Stimulated activated naive CD8-positive, alpha-beta T cell treated with anti-CD3 and anti-CD28 coated beads, Interleukin-15, Interleukin-2, amounts not matched to agents 100 ng/mL and 50 ng/mL, for 24 hours (primary cell): ENCODE data around the gene KCNG2.
A peak's percentile ranks its signal among the peaks of the same experiment; 100 is the strongest.

Experiments
- H3K27ac Mint-ChIP-seq: one replicate; pipeline ENCODE4 v1.8.0; 2021; ENCODE audit warnings: mild to moderate bottlenecking, mixed read lengths
- H3K27me3 Mint-ChIP-seq: one replicate; pipeline ENCODE4 v1.8.0; 2021; ENCODE audit warnings: mixed read lengths
- H3K36me3 Mint-ChIP-seq: one replicate; pipeline ENCODE4 v1.8.0; 2021; ENCODE audit warnings: low read depth, mixed read lengths
- H3K4me1 Mint-ChIP-seq: one replicate; pipeline ENCODE4 v1.8.0; 2021; ENCODE audit warnings: low read depth, mixed read lengths
- H3K4me3 Mint-ChIP-seq: one replicate; pipeline ENCODE4 v1.8.0; 2021; ENCODE audit warnings: mild to moderate bottlenecking, mixed read lengths
- H3K9me3 Mint-ChIP-seq: one replicate; pipeline ENCODE4 v1.8.0; 2021; ENCODE audit warnings: mixed read lengths

KCNG2 gene

DNA sequence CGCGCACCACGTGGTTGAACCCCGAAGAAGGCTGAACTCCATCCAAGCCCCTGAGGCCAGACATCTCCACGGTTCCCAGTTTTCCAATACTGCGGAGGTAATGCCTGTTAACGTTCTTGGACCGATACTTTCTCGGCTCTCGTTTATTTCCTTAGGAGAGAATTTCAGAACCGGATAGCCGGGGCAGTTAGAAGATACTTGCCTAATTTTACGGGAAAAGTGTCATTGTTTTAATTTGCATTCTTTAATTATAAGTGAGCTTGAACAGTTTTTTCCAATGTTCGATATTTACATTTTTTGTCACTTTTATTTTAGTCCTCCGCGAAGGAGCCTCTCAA lies 10.2 kb upstream of the KCNG2 start:
- no peak overlapping the region for H3K4me3 Mint-ChIP-seq
- H3K36me3 Mint-ChIP-seq = no peaks in the 10 kb centered on the region
- H3K27me3 Mint-ChIP-seq = peaks cover 61% of the 10 kb centered on the region
- peaks cover 15% of the 10 kb centered on the region for H3K4me1 Mint-ChIP-seq
- H3K9me3 Mint-ChIP-seq = no peaks in the 10 kb centered on the region
- no peak overlapping the region for H3K27ac Mint-ChIP-seq

DNA sequence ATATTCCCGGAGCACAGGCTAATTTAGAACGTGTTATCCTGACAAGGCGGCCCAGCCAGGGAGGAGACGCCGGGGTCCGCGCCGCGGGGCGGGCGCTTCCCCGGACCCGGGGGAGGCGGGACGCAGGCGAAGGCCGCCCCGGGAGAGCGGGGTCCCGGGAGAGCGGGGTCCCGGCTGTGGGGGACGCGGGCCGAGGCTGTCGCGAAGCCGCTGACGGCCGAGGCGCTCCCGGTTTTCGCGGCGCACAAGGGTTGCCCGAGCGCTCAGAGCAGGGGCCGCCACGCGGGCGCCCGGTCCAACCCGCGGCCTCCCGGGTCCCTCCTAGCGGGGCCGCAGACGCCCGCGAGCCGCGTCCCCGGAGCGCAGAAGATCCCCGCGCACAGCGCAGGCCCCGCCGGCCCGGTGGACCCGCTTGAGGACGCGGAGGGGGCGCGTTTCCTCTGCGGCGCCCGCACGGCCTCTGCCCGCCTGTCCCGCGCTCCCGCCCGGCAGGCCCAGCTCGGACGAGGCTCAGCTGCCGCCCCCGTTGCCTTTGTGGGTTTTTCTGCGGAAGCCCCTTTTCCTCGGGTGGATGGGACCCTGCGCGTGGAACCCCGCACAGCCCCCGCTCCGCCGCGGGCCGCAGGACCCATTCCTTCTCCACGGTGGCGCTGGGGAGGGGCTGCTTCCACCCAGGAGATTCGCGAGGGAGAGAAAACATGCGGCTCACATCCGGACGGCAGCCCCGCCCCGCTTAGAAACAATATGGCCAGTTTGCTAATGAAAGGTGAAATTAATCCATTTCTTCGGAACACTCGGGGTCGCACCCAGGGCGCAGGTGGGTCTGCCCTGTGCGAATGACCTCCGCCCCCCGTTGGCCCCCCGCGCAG lies 9.6 kb upstream of the KCNG2 start:
- H3K27me3 Mint-ChIP-seq = peaks cover 66% of the 10 kb centered on the region
- H3K36me3 Mint-ChIP-seq = no peaks in the 10 kb centered on the region
- H3K4me3 Mint-ChIP-seq = no peak overlapping the region
- no peak overlapping the region for H3K27ac Mint-ChIP-seq
- H3K9me3 Mint-ChIP-seq = no peaks in the 10 kb centered on the region
- H3K4me1 Mint-ChIP-seq = peaks cover 21% of the 10 kb centered on the region

DNA sequence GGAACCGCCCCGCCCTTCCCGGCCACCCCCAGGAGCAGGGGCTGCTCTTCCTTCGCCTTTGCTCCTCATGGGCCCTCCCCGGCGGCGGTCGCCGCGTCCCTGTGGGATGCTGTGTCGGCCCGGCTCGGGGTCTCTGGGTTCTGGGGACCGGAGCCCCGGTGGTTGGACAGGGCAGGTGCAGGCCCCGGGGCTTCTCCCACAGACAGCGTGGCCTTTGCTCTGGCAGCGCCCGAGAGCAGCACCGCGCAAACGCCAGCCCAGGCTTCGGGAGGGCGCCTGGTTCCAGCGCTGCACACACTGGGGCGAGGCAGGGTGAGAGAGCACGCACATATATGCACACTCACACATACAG lies 9.0 kb upstream of the KCNG2 start:
- no peaks in the 10 kb centered on the region for H3K36me3 Mint-ChIP-seq
- H3K9me3 Mint-ChIP-seq = no peaks in the 10 kb centered on the region
- peaks cover 69% of the 10 kb centered on the region for H3K27me3 Mint-ChIP-seq
- no peak overlapping the region for H3K4me3 Mint-ChIP-seq
- no peak overlapping the region for H3K27ac Mint-ChIP-seq
- H3K4me1 Mint-ChIP-seq = peaks cover 22% of the 10 kb centered on the region

DNA sequence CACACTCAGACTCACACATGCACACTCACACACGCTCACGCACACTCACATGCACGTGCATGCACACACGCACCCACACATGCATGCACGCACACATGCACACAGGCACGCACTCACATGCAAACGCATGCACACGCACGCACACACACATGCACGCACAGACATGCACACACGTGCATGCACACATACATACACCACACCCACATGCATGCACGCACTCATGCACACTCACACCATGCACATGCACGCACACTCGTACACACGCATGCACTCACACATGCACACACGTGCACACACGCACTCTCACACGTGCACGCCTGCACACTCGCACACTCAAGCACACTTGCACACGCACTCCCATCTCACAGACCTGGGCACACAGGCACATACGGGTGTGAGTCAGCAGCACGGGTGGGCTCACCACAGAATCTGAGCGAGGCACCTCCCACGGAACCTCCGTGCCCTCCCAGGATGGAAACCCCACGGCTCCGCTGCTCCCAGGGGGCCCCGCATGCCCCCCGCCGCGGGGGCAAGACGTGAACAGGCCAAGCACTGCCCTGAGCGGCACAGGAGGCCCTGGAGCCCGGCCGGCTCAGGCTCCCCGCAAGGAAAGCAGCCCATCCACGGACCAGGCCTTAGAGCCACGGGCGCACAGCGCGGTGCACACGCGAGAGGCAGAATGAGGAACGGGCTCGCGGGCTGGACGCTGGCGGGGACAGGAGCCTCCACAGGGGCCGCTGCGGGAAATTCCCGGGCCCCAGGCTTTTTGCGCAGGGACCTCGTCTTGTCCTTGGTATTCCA lies 8.4 kb upstream of the KCNG2 start:
- Mint-ChIP-seq H3K27me3 (peaks cover 68% of the 10 kb centered on the region), H3K9me3 (no peaks in the 10 kb centered on the region), H3K4me3 (no peak overlapping the region), H3K36me3 (no peaks in the 10 kb centered on the region), H3K4me1 (peaks cover 22% of the 10 kb centered on the region), H3K27ac (no peak overlapping the region)

DNA sequence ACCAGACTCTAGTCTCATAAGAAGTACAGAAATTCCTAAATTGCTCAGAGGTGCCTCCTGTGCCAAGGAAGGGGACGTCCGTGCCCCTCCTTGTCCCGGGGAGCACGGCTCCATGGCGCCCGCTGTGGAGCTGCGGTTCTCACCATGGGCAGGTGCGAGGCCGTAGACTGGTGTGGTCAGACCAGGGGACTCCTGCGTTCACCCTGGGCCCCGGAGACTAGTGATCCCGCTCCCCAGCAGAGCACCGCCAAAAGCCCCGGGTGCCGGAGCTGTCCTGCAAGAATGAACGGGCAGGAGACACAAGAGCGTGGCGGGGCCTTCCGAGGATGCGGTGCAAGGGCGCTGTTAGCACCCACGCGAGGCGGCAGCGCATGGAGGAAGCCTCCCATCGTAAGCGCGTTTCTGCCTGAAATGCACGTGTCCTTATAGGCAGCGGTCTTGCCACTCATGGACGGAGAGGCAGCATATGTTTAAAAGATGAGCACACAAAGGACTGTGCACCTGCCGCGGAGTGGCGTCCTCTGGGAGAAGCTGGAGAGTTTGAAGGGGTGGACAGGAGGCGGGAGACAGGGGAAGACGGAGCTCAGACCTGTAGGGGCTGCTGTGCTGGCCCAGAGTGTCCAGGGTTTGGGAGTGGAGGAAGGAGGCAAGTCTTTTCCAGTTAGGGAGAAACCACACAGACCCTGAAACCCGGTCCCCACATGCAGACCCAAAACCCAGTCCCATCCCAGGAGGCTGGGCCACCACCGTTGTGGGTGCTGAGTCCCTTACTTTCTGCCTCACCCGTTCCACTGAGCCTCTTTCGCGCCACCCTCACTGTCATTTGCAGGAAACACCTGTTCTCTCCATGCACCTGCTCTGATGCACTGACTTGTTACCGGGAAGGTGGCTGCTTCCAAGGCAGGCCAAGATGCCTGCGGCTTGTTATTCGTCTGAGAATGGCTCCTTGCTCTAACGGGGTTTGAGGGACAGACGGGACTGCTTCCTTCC lies 7.5 kb upstream of the KCNG2 start:
- H3K27ac Mint-ChIP-seq = no peak overlapping the region
- no peaks in the 10 kb centered on the region for H3K36me3 Mint-ChIP-seq
- H3K27me3 Mint-ChIP-seq = peaks cover 73% of the 10 kb centered on the region
- H3K9me3 Mint-ChIP-seq = no peaks in the 10 kb centered on the region
- peaks cover 22% of the 10 kb centered on the region for H3K4me1 Mint-ChIP-seq
- no peak overlapping the region for H3K4me3 Mint-ChIP-seq

DNA sequence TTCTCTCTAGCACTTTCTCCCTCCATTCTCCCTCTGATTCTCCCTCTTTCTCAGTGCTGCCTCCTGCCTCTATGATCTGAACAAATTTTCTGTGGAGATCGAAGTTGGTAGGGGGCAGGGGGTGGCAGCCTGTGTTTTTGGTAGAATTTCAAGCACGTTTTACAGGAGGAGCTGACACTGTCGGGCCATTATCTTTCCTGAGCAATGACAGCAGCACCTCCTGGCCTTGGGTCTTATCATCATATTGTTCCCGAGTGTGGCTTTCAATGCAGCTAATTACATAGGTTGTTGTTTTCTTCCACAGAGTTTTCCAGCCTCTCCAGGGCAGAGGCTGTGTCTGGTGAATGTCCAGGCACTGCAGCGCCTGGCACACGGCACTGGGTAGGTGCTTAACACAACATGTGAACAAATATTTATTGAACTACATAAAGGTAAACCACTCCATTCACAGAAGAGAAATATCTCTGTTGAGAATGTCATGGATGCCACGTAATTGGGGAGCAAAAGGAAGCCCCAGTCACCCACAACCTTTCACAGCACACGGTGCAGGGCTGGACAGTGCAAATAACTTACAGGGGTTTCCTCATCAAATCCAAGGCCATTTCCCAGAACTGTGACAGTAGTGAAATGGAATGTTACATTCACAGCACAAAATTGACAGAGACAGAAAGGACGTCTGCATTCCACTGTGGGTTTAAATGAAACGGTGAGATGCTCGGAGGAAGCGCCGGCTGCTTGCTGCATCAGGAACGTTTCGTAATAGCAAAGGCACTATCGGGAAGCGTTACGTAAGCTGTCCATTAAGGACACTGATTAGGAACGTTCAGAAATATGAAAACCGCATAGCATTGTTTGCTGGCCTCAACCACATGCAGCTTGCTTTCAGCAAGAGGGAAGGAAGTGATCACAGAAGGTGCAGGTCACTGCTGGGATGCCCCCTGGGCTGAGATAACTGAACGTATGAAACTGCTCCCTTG lies 6.5 kb upstream of the KCNG2 start:
- Mint-ChIP-seq H3K4me1 (peaks cover 22% of the 10 kb centered on the region), H3K36me3 (no peaks in the 10 kb centered on the region), H3K9me3 (no peaks in the 10 kb centered on the region), H3K4me3 (peak overlapping the region; percentile 30), H3K27ac (no peak overlapping the region), H3K27me3 (peaks cover 76% of the 10 kb centered on the region)

DNA sequence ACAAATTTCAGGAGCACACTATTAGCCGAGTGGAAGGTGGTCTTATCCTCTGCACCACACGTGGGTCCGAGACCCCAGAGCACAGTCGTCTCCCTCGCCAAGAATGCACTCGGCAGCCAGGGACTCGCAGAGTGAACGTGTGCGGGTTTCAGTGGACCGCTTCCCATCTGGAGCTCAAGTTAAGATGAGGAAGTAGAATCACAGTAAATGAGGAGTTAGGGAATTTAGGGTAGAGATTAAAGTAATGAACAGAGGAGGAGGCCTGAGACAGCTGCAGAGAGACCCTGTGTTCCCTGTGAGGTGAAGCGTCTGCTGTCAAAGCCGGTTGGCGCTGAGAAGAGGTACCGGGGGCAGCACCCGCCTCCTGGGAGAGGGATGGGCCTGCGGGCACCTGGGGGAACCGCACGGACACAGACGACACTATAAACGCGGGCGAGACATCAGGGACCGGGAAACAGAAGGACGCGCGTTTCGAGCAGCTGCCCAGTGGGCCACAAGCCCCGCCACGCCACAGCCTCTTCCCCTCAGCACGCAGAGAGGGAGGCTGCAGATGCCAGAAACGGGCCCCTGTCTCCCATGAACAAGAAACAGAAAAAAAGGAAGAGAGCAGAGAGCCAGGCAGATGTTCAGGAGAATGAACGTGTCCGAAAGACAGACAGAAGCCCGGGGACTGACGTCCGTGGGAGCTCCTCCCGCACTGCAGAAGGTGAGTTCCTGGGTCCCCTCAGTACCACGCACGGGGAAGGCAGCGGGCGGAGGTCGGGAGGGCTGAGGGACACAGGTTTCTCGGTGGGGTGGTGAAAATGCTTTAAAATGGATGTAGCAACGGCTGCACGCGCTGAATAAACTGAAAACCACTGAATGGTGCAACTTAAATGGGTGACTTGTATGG lies 5.4 kb upstream of the KCNG2 start:
- H3K9me3 Mint-ChIP-seq = no peaks in the 10 kb centered on the region
- H3K4me1 Mint-ChIP-seq = peaks cover 24% of the 10 kb centered on the region
- no peak overlapping the region for H3K27ac Mint-ChIP-seq
- peak overlapping the region; percentile 10 for H3K4me3 Mint-ChIP-seq
- no peaks in the 10 kb centered on the region for H3K36me3 Mint-ChIP-seq
- H3K27me3 Mint-ChIP-seq = peaks cover 76% of the 10 kb centered on the region

DNA sequence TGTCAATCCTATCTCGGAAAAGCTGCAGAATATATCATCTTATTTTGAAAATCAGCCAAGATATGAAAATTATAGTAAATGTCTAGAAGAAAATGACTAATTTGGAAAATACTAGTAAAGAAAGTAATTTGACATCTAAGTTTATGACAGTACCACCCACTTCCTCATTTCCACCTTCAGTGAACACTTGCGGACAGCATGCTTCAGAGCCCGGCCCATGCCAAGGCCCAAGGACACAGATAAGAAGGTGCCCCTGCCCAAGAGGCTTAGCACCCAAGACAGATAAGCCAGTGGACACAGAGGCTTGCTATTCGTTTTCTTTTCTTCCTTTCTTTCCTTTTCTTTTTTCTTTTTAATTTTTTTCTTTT lies 4.8 kb upstream of the KCNG2 start:
- no peak overlapping the region for H3K27ac Mint-ChIP-seq
- no peaks in the 10 kb centered on the region for H3K36me3 Mint-ChIP-seq
- peaks cover 74% of the 10 kb centered on the region for H3K27me3 Mint-ChIP-seq
- H3K9me3 Mint-ChIP-seq = no peaks in the 10 kb centered on the region
- peaks cover 27% of the 10 kb centered on the region for H3K4me1 Mint-ChIP-seq
- H3K4me3 Mint-ChIP-seq = peak overlapping the region; percentile 10

DNA sequence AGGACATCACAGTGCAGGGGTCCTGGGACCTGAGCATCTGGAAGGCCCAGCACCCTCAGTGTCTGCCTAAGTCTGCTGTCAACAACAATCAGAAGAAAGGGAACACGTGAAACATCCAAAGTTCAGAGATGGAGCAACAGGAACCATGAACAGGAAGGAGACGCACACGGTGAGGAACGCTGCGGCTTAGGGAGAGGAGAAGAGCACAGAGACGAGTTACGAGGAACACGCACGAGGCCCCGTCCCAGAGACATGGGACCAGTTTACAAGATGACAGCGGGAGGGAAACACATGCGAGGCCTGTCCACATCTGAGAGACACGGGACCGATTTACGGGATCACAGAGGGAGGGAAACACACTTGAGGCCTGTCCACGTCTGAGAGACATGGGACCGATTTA lies 2.9 kb upstream of the KCNG2 start:
- no peaks in the 10 kb centered on the region for H3K36me3 Mint-ChIP-seq
- H3K4me1 Mint-ChIP-seq = peaks cover 36% of the 10 kb centered on the region
- peaks cover 78% of the 10 kb centered on the region for H3K27me3 Mint-ChIP-seq
- no peaks in the 10 kb centered on the region for H3K9me3 Mint-ChIP-seq
- H3K27ac Mint-ChIP-seq = no peak overlapping the region
- no peak overlapping the region for H3K4me3 Mint-ChIP-seq

DNA sequence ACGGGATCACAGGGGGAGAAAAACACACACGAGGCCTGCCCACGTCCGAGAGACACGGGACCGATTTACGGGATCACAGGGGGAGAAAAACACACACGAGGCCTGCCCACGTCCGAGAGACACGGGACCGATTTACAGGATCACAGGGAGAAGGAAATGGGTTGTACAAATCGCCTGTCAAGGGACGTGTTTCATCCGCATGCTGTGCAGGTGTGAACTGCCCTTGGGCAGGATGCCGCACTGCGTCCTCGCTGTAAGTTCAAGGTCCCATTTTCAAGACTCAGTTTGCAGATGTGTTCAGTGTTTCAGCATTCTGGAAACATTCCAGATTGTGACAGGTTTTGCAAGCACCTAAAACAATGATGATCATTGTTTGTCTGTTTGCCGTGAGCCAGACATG lies 2.3 kb upstream of the KCNG2 start:
- Mint-ChIP-seq H3K27me3 (peaks cover 79% of the 10 kb centered on the region), H3K27ac (no peak overlapping the region), H3K4me1 (peaks cover 39% of the 10 kb centered on the region), H3K36me3 (no peaks in the 10 kb centered on the region), H3K9me3 (no peaks in the 10 kb centered on the region), H3K4me3 (no peak overlapping the region)

DNA sequence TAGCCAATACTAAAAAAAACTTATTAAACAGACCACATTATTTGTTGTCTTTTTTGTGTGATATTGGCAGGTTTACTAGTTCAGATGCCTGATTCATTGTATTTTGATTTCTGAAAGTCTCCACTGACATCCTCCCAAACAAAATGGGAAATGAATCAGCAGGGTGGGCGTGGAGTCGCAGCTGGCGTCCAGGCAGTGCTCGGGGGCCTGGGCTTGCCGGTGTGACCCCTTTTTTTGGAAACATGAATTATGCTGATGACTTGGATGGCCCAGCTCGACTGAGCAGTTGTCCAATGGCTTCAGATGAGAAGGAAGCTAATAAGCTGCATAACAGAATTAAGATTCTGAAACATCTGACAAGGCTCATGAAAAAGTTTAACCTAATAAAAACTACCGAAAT lies 1.7 kb upstream of the KCNG2 start:
- H3K4me1 Mint-ChIP-seq = peaks cover 39% of the 10 kb centered on the region
- no peak overlapping the region for H3K27ac Mint-ChIP-seq
- H3K4me3 Mint-ChIP-seq = no peak overlapping the region
- H3K27me3 Mint-ChIP-seq = peaks cover 73% of the 10 kb centered on the region
- H3K36me3 Mint-ChIP-seq = no peaks in the 10 kb centered on the region
- no peaks in the 10 kb centered on the region for H3K9me3 Mint-ChIP-seq

DNA sequence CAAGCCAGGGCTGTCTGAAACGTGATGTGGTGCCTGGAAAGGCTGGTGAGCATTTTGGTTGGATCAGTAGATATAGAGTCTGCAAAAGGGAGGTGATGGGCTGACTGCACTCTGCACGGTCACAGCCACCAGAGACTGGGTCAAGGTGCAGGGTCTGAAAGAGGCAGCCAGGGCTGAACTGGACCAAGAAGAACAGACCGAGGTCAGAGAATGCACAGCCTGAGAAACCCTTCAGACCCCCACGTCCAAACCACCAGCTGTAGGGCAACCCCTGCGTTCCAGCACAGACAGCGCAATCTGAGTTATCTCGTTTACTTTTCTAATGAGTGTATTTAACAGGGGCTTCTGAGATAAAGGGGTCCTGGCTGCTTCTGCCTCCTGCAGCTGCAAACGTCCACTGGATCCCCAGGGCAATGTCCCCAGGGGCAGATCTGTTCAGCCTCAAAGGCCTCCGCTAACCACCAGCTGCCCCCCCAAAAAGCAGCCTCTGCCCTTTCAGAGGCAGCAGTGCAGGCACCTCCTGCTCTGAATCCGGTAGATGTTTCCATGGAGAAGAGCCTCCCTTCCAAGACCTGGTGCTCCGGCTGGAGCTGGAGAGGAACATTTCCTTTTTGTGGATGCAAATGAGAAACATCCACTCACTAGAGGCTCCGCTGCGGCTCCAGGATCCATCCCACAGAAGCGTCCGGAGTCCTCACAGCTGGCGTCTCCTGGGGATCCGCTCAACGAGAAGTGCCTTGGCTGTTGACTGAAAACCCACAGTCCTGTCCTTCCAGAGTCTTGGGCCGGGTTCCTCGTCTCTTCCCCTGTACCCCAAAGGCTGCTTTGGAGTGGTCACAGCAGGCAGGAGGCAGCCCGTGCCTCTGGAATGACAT lies 970 bp upstream of the KCNG2 start:
- Mint-ChIP-seq H3K9me3 (no peaks in the 10 kb centered on the region), H3K27me3 (peaks cover 65% of the 10 kb centered on the region)

More for the DNA sequence above, 970 bp upstream of the KCNG2 start:
- H3K27ac Mint-ChIP-seq = no peak overlapping the region
- no peaks in the 10 kb centered on the region for H3K36me3 Mint-ChIP-seq
- H3K4me3 Mint-ChIP-seq = peak overlapping the region; percentile 61
- peaks cover 31% of the 10 kb centered on the region for H3K4me1 Mint-ChIP-seq
